ENCODE results near the gene MTREX.

The MTREX gene

GRCh38 chr5:55333017-55333416 is 25.2 kb downstream of the MTREX start:
- H3K4me1 ChIP-seq (ENCODE audit: low read length) = peaks cover 18% of the 10 kb centered on the region
- TF ChIP-seq CTCF (IDR thresholded peaks at IDR 0.05; ENCODE audit: low read depth, low read length) (no peak), EZH2phosphoT487 (IDR thresholded peaks at IDR 0.05; ENCODE audit: low read depth) (no peak)
- H2AFZ ChIP-seq (ENCODE audit: low read depth, low read length) = no peak overlapping the region
- H3K27me3 ChIP-seq (ENCODE audit: low read depth, low read length) = no peaks in the 10 kb centered on the region
- H3K36me3 ChIP-seq (replicated peaks; ENCODE audit: low read depth, low read length) = peaks cover 37% of the 10 kb centered on the region
- H3K4me3 ChIP-seq (ENCODE audit: low read length) = no peak overlapping the region
- H3K4me2 ChIP-seq (ENCODE audit: low read length) = no peak overlapping the region
- no peak overlapping the region for H3K27ac ChIP-seq (ENCODE audit: low read length)
- peaks cover 11% of the 10 kb centered on the region; the same call in 1 of the 2 replicates for H4K20me1 ChIP-seq (ENCODE audit: insufficient read depth, low read length)
- peaks cover 57% of the 10 kb centered on the region for H3K79me2 ChIP-seq (ENCODE audit: low read length)
- H3K9ac ChIP-seq (ENCODE audit: low read length) = no peak overlapping the region
- no peaks in the 10 kb centered on the region for H3K9me3 ChIP-seq (ENCODE audit: insufficient read depth, low read length)

GRCh38 chr5:55333811-55334210 is 26.0 kb downstream of the MTREX start:
- Histone ChIP-seq H3K79me2 (ENCODE audit: low read length) (peaks cover 61% of the 10 kb centered on the region), H3K36me3 (replicated peaks; ENCODE audit: low read depth, low read length) (peaks cover 33% of the 10 kb centered on the region), H4K20me1 (ENCODE audit: insufficient read depth, low read length) (peaks cover 11% of the 10 kb centered on the region; the same call in 1 of the 2 replicates)

GRCh38 chr5:55338092-55338613 is 30.4 kb downstream of the MTREX start:
- Histone ChIP-seq H3K36me3 (replicated peaks; ENCODE audit: low read depth, low read length) (peaks cover 14% of the 10 kb centered on the region), H3K4me3 (ENCODE audit: low read length) (no peak overlapping the region), H3K27ac (ENCODE audit: low read length) (peak overlapping the region; percentile 67), H4K20me1 (ENCODE audit: insufficient read depth, low read length) (peaks cover 11% of the 10 kb centered on the region; the same call in 1 of the 2 replicates), H3K79me2 (ENCODE audit: low read length) (peaks cover 46% of the 10 kb centered on the region), H2AFZ (ENCODE audit: low read depth, low read length) (no peak overlapping the region), H3K9me3 (ENCODE audit: insufficient read depth, low read length) (no peaks in the 10 kb centered on the region), H3K9ac (ENCODE audit: low read length) (no peak overlapping the region), H3K4me1 (ENCODE audit: low read length) (peaks cover 34% of the 10 kb centered on the region), H3K27me3 (ENCODE audit: low read depth, low read length) (no peaks in the 10 kb centered on the region), H3K4me2 (ENCODE audit: low read length) (peak overlapping the region; percentile 43)
- TF ChIP-seq CTCF (IDR thresholded peaks at IDR 0.05; ENCODE audit: low read depth, low read length) (no peak), EZH2phosphoT487 (IDR thresholded peaks at IDR 0.05; ENCODE audit: low read depth) (no peak)

More at GRCh38 chr5:55333811-55334210, 26.0 kb downstream of the MTREX start:
- Histone ChIP-seq H2AFZ (ENCODE audit: low read depth, low read length) (no peak overlapping the region), H3K27ac (ENCODE audit: low read length) (peak overlapping the region; percentile 72), H3K4me2 (ENCODE audit: low read length) (0 out of 2 replicates have a peak overlapping the region, but pooled peaks have one; percentile 16), H3K4me3 (ENCODE audit: low read length) (no peak overlapping the region), H3K9me3 (ENCODE audit: insufficient read depth, low read length) (no peaks in the 10 kb centered on the region), H3K4me1 (ENCODE audit: low read length) (peaks cover 26% of the 10 kb centered on the region), H3K27me3 (ENCODE audit: low read depth, low read length) (no peaks in the 10 kb centered on the region), H3K9ac (ENCODE audit: low read length) (no peak overlapping the region)
- TF ChIP-seq EZH2phosphoT487 (IDR thresholded peaks at IDR 0.05; ENCODE audit: low read depth) (no peak), CTCF (IDR thresholded peaks at IDR 0.05; ENCODE audit: low read depth, low read length) (no peak)

GRCh38 chr5:55338810-55339243 is 31.0 kb downstream of the MTREX start:
- peak overlapping the region; percentile 43 for H3K4me2 ChIP-seq (ENCODE audit: low read length)
- peak overlapping the region; percentile 67 for H3K27ac ChIP-seq (ENCODE audit: low read length)
- peaks cover 7% of the 10 kb centered on the region for H3K36me3 ChIP-seq (replicated peaks; ENCODE audit: low read depth, low read length)
- H3K4me1 ChIP-seq (ENCODE audit: low read length) = peaks cover 32% of the 10 kb centered on the region
- no peaks in the 10 kb centered on the region for H3K27me3 ChIP-seq (ENCODE audit: low read depth, low read length)
- no peak for TF ChIP-seq EZH2phosphoT487 (IDR thresholded peaks at IDR 0.05; ENCODE audit: low read depth)
- H3K9ac ChIP-seq (ENCODE audit: low read length) = no peak overlapping the region
- no peak overlapping the region for H2AFZ ChIP-seq (ENCODE audit: low read depth, low read length)
- H3K4me3 ChIP-seq (ENCODE audit: low read length) = no peak overlapping the region
- H3K79me2 ChIP-seq (ENCODE audit: low read length) = peaks cover 39% of the 10 kb centered on the region
- peaks cover 8% of the 10 kb centered on the region; the same call in 1 of the 2 replicates for H4K20me1 ChIP-seq (ENCODE audit: insufficient read depth, low read length)
- no peaks in the 10 kb centered on the region for H3K9me3 ChIP-seq (ENCODE audit: insufficient read depth, low read length)

Data from OCI-LY3 (cell line).